ENCODE data around the gene GPR153. TPM values are rescaled to one million over a fixed set of nuclear protein-coding genes. Genes with fewer than 3 reads are reported as not detected.

The GPR153 gene
- total RNA-seq, 1 donor from 2014 or later = 8.4 TPM

- H3K27ac ChIP-seq = no peak overlapping the region
- H3K9me3 ChIP-seq (ENCODE audit: low read depth) = no peaks in the 10 kb centered on the region
- no peaks in the 10 kb centered on the region for H3K36me3 ChIP-seq
- Mint-ChIP-seq H3K9me3 (no peaks in the 10 kb centered on the region), H3K27me3 (ENCODE audit: insufficient read depth, low read depth) (peaks cover 6% of the 10 kb centered on the region), H3K27ac (no peak overlapping the region), H3K4me1 (peaks cover 64% of the 10 kb centered on the region), H3K4me3 (no peak overlapping the region), H3K36me3 (no peaks in the 10 kb centered on the region)
- peaks cover 16% of the 10 kb centered on the region for H3K4me1 ChIP-seq
- no peak overlapping the region for H3K4me2 ChIP-seq
- H3K79me2 ChIP-seq (ENCODE audit: low read depth) = no peaks in the 10 kb centered on the region
- no peak overlapping the region for H3K9ac ChIP-seq
- no peaks in the 10 kb centered on the region for H3K27me3 ChIP-seq
- no peak for TF ChIP-seq CTCF (IDR thresholded peaks at IDR 0.05)
- no peak for TF ChIP-seq EZH2 (IDR thresholded peaks at IDR 0.05)
- TF ChIP-seq EZH2phosphoT487 (IDR thresholded peaks at IDR 0.05) = no peak
- peaks cover 14% of the 10 kb centered on the region for H4K20me1 ChIP-seq (ENCODE audit: low read depth)
- peaks cover 12% of the 10 kb centered on the region for H3F3A ChIP-seq (ENCODE audit: low read depth)
- no peak for DNase-seq (ENCODE audit: low spot score)
- no peak overlapping the region for H3K4me3 ChIP-seq
- no peak overlapping the region for H2AFZ ChIP-seq (replicated peaks)
Measured at GRCh38 chr1:6269296-6269695, 8.4 kb upstream of the GPR153 start.

GRCh38 chr1:6268415-6268814 lies 7.5 kb upstream of the GPR153 start:
- H3K4me3 Mint-ChIP-seq = no peak overlapping the region
- no peaks in the 10 kb centered on the region for H3K36me3 ChIP-seq
- H3K27ac ChIP-seq = no peak overlapping the region
- H3K27me3 ChIP-seq = no peaks in the 10 kb centered on the region
- peaks cover 63% of the 10 kb centered on the region for H3K4me1 Mint-ChIP-seq
- no peak overlapping the region for H3K4me3 ChIP-seq
- peak; percentile 40 for TF ChIP-seq CTCF (IDR thresholded peaks at IDR 0.05)
- no peak for TF ChIP-seq EZH2phosphoT487 (IDR thresholded peaks at IDR 0.05)
- H3K9me3 Mint-ChIP-seq = no peaks in the 10 kb centered on the region
- H4K20me1 ChIP-seq (ENCODE audit: low read depth) = peaks cover 12% of the 10 kb centered on the region
- H3F3A ChIP-seq (ENCODE audit: low read depth) = peaks cover 10% of the 10 kb centered on the region
- no peaks in the 10 kb centered on the region for H3K36me3 Mint-ChIP-seq
- H3K79me2 ChIP-seq (ENCODE audit: low read depth) = no peaks in the 10 kb centered on the region
- no peak overlapping the region for H3K4me2 ChIP-seq
- peak overlapping the region; percentile 47 for H3K27ac Mint-ChIP-seq
- DNase-seq (ENCODE audit: low spot score) = peak; percentile 58
- no peaks in the 10 kb centered on the region for H3K9me3 ChIP-seq (ENCODE audit: low read depth)
- H2AFZ ChIP-seq (replicated peaks) = no peak overlapping the region
- H3K4me1 ChIP-seq = peaks cover 13% of the 10 kb centered on the region
- peaks cover 6% of the 10 kb centered on the region for H3K27me3 Mint-ChIP-seq (ENCODE audit: insufficient read depth, low read depth)
- no peak overlapping the region for H3K9ac ChIP-seq

GRCh38 chr1:6267686-6268322 lies 6.9 kb upstream of the GPR153 start:
- Histone ChIP-seq H2AFZ (replicated peaks) (no peak overlapping the region), H3K9ac (no peak overlapping the region), H4K20me1 (ENCODE audit: low read depth) (peaks cover 6% of the 10 kb centered on the region), H3K9me3 (ENCODE audit: low read depth) (no peaks in the 10 kb centered on the region), H3K79me2 (ENCODE audit: low read depth) (no peaks in the 10 kb centered on the region), H3K27ac (no peak overlapping the region), H3K4me1 (peaks cover 11% of the 10 kb centered on the region), H3K4me3 (no peak overlapping the region), H3K36me3 (no peaks in the 10 kb centered on the region), H3K27me3 (no peaks in the 10 kb centered on the region), H3F3A (ENCODE audit: low read depth) (peaks cover 6% of the 10 kb centered on the region), H3K4me2 (no peak overlapping the region)
- Mint-ChIP-seq H3K9me3 (no peaks in the 10 kb centered on the region), H3K27ac (peak overlapping the region; percentile 47), H3K36me3 (no peaks in the 10 kb centered on the region), H3K27me3 (ENCODE audit: insufficient read depth, low read depth) (peaks cover 3% of the 10 kb centered on the region), H3K4me1 (peaks cover 60% of the 10 kb centered on the region), H3K4me3 (no peak overlapping the region)
- no peak for DNase-seq (ENCODE audit: low spot score)
- TF ChIP-seq EZH2 (IDR thresholded peaks at IDR 0.05) = no peak
- no peak for TF ChIP-seq EZH2phosphoT487 (IDR thresholded peaks at IDR 0.05)
- no peak for TF ChIP-seq CTCF (IDR thresholded peaks at IDR 0.05)

All from neural progenitor cell (in vitro differentiated cells).